HG03175 (cell line): ENCODE measurements around the gene HOXB6.

Experiments
- ATAC-seq: cut with Tn5 transposase; IDR thresholded peaks from one replicate; pipeline ENCODE4 v1.9.1; 2021; ENCODE audit warnings: mild to moderate bottlenecking, moderate library complexity; ENCODE audit not compliant: unreplicated experiment

HOXB6 gene

DNA sequence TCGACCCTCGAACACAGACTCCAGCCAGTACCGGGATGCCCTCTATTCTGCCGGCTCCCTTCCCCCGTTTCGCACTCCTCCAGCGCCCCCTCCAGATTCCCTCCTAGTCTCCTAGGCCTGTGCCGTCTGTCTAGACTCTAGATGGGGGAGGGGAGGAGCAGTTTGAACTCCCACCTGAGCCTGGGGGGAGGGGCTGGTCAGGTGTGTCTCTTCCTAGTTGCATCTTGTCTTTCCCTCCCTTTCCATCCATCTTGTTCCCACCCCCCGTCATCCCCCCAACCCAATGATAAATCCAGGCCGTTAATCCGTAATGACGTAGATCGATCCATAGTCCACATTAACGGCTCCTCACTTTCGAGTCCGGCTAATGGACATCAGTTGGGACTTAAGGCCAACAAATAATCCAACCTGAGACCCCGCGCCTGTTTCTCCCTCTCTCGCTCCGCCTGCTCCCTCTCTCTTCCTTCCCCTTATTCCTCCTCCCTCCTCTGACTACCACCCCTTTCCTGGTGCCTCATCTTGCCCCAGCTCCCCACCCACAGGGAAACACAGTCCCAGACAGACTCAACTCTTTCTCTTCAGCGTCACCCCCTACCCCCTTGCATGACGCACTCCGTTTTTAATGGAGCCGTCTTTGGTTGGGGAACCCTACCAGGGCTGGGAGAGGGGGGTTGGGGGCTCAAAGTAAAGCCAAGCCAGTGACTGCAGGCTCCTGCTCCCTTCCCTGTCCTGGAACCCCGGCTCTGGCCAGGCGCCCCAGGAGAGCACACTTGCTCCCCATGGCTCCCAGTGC, 7.9 kb downstream of the HOXB6 start:
- ATAC-seq, result no peak

DNA sequence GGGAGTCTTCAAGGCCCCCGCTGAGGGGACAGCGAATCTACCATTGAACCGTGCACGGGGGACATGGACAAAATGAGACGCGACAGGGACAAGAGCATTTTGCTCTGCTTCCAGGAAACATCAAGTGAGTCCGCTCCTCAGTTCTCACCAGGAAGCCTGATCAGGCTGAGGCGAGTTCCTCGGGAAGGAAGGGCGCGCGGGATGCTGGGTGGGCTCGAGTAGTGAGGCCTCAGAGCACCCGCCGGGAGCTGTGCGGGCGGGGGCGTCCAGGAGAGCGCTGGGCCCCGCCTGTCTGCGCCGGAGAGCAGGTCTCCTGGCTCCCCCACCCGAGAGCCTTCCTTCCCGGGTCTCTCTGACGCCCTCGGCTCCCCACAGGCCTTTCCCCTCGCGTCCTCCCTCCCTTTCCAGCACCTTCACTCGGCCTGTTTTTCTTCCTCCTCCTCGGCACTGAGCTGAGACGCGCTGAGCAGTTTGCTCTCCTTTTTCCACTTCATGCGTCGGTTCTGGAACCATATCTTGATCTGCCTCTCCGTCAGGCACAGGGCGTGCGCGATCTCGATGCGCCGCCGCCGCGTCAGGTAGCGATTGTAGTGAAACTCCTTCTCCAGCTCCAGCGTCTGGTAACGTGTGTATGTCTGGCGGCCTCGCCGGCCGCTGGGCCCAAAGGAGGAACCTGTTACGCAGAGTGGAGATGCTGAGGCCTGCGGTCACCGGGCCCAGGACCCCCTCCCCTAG, 8.6 kb downstream of the HOXB6 start:
- no peak for ATAC-seq

DNA sequence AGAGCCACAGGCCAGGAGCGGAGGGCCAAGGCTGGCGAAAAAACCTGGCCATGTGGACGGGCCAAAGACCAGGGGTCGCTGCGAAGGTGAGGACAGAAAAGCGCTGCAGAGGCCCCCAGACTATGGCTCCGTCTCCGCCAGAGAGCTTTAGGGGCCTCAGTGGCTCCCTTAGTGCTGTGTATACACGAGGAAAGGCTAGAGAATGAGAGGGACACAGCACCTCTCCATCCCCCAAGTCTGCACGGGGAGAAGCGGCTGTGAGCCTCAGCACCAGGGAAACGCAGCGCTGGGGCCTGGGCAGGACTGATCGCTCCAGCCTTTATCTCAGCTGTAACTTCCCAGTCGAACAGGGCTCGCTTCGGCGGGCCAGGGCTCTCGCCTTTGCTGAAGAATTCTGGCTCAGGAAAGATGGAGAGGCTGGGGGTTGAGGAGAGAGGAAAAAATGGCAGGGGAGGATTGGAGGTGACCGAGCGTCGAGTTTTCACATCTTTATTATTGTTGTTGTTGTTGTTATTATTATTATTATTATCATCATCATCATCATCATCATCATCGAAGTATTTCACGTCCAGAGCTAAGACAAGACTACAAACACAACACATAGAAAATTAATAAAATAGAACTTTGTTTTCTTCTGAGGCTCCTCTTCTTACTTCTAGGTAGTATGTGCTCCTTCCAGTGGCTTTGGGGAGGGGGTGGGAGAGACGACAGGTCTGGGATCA, 9.3 kb downstream of the HOXB6 start:
- no peak for ATAC-seq

DNA sequence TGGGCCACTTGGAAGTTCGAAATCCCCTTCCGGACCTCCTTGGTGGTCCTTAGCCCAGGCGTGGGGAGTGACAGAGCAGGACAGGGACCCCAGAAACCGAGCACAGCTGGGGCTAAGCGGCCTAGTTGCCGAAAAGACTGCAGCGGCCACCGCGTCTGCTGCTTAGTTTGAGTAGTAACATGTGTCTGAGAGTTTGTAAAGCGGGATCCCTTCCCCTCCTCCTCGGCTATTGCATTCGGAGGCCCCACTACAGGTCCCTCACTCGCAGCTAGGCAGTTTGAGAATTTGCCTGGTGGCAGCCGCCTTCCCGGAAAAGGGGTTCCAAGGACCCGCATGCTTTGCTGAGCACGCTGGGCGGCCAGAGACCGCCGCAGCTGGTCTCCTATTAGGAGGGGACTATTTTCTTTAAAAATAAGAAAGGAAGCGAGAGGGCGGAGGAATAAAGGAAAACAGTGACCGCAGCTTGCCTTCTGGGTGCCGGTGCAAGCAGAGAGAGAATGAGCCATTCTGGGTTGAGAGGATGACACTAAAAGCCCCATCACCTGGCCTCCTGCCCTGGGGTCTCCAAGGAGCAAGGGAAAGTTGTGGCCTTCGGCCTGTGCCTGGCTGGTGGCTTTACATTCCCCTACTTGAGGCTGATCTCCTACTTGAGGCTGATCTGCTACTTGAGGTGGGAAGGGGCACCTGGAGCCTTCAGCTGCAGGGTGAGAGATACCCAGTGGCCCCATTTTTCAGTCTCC, 10.1 kb downstream of the HOXB6 start:
- no peak for ATAC-seq

DNA sequence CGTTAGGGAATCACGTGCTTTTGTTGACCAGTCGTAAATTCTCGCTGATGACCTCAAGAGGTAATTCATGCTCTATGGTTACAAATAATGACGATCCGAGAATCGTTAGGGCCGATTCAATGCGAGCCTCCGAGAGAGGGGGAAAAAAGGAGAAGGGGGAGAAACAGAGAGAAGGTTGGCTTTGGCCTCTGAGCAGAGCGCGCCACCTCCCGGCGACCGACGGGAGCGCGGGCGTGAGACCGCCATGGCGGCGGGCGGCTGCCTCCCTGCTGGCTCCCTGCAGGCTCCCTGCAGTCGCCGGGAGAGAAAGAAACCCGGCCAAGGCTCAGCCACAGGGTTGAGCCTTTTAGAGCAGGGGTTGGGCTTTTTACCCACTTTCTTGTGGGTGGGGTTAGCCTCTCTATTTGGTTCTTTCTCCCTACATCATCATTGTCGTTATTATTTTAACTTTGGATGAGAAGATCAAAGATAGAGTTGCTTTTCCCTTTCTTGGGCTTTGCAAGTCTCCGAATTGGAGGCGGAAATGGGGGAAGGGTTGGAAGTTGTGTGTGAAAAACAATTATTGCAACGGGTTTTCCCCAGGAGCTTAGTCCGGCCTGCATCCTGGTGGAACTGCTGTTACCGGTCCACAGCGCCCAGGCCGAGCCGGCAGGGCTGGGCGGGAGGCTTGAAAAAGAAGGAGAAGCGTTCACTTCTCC, 10.8 kb downstream of the HOXB6 start:
- ATAC-seq, result peak; percentile 43

DNA sequence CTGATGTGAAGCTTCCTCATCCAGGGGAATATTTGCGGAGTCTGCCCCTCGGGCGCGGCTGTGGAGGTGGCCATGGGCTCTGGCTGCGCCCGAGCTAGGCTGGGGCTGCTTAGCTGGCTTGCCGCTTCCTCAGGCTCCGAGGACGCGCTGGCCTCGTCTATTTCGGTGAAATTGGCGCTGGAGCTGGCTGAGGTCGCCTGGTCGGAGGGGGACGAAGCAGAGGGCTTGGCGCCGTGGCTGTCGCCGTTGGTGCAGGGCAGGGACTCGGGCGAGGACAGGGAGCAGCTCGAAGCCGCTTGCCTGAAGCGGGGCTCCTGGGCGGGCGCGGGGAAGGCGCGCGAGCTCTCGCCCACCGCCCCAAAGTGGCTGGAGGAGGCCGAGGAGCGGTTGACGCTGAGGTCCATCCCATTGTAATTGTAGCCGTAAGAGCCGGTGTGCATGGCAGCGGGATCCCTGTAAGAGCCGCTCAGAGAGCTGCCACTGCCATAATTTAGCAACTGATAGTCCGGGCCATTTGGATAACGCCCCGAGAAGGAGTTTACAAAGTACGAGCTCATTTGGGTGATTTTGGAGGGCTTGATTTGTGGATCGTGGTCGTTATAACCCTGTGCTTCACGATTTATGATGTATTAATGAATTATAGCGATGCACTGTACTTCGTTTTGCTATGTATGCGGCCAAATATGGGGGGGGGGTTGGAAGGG, 11.5 kb downstream of the HOXB6 start, which contains the start of gene HOXB5:
HOXB5 (minus strand) TSS at position 654 of the 704 bp plus-strand sequence; CDS start at position 557, 97 bp downstream.
- ATAC-seq, result no peak

DNA sequence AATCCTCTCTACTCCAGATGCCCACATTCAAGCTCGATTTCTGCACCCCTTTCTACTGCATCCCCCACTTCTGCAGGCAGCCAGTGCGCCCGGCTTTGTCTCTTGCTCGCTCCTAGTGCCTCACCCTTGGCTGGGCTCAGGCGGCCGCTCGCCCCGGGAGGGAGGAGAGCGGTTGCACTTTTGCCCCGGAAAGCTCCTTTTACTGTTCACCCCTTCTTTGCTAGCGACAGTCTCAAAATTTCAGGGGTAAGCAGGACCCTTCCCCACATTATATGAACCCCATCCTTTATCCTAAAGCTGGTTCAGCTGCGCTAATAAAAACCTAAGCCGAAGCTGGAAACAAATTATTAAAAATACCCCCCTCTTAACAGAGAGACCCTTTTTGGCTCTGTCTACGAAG, 12.2 kb downstream of the HOXB6 start:
- ATAC-seq, result no peak

DNA sequence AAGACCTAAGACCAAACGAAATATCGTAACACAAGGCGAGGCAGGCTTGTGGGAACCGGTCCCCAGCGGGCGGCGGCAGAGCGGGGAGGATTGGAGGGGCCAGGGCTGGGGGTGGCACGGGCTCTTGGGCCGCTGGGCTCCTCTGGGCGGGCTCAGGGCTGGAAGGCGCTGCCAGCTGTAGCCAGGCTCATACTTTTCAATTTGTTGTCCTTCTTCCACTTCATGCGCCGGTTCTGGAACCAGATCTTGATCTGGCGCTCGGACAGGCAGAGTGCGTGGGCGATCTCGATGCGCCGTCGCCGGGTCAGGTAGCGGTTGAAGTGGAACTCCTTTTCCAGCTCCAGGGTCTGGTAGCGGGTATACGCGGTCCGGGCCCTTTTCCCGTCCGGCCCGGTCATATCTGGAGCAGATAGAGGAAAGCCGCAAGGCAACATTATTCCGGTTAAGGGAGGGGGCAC, 12.7 kb downstream of the HOXB6 start:
- no peak for ATAC-seq

DNA sequence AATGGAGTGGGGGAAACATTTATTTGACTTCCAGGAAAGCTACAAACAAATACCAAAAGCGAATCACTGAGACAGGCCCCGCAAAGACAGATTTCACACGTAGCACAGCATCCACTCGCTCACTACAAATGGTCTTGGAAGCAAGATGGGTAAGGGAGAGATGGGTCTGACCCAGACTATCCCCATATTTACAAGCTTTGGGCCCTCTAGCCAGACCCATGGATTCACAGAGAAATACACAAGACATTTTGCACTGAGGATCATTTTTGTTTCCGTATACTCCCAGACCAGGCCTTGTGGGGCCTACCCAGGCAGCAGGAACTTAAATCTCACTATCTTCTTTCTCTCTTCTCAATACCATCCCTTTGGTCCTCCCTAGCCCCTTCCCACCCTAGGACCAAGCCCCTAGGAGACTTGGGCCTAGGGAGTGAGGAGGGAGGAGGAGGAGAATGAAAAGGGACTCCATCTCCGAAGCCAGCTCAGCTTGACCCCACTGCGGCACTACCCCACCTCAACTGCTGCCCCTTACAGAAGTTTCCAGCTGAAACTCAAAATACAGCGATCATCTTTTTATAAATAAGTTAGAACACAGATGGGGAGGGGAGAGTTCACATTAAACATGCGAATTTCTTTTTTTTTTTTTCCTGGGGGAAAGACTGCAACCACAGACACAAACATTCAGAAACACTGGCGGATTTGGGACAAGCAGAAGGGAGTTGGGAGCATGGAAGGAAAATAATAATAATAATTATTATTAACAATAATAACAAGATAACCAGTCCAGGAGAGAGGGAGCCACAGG, 13.3 kb downstream of the HOXB6 start:
- ATAC-seq, result no peak

DNA sequence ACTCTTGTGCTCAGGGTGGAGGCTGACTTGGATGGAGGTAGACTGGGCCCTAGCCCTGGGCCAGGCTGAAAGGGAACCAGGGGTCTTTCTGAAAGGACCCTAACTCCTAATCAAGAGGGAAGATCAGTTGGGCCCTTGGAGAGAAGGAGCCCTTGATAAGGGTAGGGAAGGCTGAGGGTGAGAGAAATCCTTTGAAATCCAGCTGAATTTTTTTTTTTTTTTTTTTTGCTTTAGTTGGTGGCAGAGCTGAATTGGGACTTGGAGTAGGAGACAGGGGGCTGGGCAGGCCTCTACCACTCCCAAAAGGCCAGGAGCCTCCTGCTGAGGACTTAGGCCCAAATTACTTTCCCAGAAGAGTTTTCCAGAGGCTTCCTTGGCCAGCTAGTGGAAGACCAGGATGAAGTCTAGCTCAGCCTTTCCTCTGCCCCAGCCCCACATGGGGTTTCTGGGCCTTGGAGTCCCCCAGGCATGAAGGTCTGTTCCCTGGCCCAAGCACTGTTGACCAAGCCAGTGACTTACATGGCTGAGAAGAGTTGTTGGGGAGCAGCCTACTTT, 14.1 kb downstream of the HOXB6 start:
- no peak for ATAC-seq

DNA sequence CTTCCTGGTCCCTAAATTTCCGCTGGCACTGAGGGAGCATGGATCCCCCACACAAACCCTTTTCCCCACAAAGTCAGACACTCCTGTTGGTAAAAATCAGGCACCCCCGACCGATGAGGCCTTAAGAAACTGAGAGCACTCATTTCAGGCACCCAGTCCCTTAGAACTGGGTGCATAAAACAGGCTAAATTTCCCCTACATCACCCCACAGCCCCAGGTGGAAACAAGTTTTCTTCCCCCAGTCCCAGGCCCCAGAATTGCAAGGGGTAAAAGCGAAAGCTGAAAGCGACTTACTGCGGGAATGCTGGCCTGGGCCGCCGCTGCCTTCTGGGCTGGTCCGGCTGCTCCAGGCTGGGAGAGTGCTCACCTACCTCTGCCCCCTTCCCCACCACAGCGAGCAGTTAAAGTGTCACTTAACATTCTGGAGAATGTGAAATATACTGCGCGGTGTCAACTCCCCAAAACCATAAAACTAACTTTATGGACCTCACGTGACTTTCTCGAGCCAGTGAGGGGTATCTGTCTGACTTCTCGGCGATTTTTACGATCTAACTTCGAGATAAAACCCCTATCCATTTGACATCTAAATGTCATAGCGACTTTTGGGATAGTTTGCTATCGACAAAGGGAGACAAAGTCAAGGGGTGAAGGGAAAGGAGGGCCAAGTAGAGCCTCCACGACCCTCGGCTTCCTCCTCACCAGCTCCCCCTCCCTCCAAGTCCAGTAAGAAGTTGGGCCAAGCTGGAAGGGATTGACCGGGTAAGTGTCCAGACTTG, 14.8 kb downstream of the HOXB6 start, which contains the start of gene HOXB3:
HOXB3 (minus strand) TSS at position 411 of the 776 bp plus-strand sequence. CDS start 37,767 bp downstream, outside the sequence.
- ATAC-seq, result no peak

DNA sequence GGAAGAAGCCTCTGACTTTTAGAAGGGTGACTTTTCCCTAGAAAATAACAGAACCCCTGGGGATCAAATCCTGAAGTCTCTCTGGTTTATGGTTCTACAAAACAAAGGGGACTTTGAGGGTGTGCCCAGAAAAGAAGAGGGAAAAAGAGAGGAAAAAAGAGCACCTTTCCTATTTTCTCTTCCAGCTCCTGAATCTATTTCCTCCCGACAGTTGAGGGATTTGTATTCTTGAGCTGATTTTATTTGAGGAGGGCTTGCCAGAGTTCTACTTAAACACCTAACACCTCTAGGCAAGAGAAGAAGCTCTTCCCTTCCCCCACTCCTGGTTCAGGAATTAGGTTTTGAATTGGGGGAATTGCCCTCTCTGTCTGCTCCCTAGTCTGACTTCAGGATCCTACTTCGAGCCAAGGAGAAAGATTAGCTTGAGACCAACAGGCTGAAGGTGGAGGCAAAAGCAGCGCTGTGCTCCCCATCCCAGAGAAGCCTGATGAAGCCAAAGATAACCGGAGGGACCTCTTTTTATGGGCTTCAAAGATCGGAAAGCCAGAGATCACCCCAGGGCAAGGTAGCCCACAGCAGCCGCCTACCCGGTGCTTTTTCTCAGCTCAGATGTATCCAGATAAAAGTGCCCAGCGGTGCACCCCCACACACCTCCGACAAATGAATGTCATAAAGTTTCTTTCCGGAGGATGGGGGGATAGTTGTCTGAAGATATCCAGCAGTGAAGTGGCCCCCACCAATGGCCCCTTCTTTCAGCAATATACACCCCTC, 15.5 kb downstream of the HOXB6 start:
- ATAC-seq, result no peak

DNA sequence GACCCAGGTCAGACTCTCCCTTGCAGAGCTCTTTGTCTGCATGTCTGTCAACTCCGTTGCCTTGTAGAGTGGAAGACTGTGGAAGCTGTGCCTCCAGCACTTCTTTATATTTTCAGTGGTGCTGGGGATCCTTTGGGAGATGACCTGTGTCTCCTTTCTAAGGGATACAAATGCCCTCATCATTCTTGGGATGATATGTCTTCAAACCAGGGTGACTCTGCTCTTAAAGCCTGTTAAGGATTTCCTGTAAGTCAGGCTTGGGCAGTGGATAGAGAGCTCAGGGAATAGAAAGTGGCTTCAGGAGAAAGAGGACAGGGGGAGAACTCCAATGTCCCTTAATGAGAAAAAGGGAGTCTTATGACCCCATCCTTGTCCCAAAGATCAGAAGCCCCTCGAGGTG, 16.3 kb downstream of the HOXB6 start:
- ATAC-seq, result no peak

DNA sequence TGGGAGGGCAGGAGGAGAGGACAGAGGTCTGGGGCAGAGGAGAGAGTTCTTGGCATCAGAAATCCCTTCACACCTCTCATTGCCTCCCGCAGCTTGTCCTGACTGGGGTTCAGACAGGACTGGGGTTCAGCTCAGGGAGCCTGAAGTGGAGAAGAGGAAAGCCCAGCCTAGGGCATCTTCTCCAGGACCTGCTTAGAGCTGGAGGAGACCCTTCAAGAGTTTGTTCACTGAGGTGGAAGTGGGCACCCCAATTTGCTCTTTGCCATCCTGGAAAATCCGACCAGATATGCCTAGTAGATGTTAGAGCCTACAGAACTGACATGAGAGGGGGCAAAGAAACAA, 16.7 kb downstream of the HOXB6 start:
- ATAC-seq, result no peak

DNA sequence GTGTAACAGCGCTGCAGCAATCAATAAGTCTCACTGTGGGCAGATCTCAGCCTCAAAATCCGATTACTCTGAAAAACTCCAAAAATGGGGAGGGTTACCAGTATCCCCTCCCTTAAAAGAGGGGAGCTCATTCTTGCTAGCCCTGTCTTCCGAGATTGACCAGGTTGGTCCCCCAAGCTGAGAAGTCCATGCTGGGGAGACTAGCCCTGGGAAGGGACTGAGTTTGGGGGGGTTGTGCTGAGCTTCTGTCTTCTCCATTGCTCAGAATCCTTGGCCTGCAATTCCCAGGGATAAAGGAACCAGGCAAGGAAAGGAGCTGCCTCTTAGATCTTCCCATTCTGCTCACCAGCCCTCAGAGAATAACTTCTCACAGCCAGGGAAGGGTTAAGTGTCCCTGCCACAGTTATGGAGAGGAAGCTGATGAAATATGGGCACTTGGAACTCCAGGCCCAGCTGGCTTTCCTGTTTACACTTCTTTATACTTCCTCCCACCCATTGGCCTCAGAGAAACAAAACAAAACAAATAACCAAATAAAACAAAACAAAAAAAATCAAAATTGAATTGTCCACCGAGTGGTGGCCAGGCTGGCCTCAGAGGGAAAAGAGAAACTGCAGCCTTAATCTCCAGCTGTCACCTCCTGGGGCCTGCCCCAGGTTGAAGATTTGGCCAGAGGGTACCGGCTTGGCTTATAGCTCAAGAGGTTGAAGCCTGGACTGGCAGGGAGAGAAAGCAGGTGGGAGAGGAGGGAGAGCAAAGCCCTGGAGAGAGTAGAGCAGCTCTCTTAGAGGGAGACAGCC, 17.3 kb downstream of the HOXB6 start:
- ATAC-seq, result no peak
